CD4-positive, alpha-beta T cell treated with Interleukin-15 for 4 hours (primary cell): ENCODE data around the gene MCOLN2.

ENCODE experiments used
- DNase-seq: peaks from one replicate; pipeline ENCODE4 v3.0.0-alpha.2; 2020; ENCODE audit warnings: low spot score

Gene MCOLN2

DNA sequence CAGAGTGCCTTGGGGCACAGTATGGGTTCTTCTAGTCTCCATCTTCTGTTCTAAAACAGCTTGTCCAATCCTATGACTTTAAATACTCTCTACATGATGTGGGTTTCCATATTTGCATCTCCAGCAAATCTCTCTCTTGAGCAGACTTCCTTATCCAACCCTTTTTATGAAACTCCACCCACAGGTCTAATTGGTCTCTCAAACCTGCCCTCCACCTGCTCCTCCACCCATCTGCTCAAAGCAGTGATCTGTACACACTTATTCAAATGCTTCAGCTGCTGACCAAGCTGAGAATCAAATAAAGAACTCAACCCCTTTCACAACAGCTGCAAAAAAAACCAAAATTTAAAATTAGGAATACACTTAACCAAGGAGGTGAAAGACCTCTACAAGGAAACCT lies 11.5 kb downstream of the MCOLN2 start:
- no peak for DNase-seq

DNA sequence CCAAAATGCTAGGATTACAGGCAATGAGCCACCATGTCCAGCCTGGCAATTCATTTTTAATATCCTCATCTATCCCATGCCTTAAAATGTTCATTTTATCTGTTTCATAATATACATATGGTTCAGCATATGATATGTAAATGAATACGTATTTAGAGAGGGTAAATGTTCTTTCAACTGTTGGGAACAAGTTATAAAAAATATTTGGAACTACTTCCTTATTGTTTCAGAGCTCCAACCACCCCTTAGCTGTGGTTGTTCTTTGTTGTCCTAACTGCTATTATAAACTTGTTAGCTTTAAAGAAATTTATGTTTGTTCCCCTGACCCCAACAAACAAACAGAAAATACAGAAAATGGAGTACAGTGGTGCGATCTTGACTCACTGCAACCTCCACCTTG lies 14.5 kb downstream of the MCOLN2 start:
- no peak for DNase-seq

DNA sequence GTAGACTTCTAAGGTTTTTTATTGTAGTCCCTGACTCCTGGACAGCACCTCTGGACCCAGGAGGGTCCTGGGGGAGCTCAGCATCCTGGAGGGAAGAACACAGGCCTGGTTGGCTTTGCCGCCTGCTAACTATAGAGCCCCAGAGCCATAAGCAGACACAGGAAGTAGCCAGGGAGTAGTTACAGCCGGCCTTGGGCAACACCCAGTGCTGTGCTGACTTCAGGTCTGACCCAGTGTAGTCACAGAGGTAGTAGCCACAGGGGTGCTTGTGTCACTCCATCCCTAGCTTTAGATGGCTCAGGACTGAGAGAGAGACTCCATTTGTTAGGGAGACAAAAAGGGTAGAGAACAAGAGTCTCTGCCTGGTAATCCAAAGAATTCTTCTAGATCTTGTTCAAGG lies 21.9 kb downstream of the MCOLN2 start:
- DNase-seq, result no peak

DNA sequence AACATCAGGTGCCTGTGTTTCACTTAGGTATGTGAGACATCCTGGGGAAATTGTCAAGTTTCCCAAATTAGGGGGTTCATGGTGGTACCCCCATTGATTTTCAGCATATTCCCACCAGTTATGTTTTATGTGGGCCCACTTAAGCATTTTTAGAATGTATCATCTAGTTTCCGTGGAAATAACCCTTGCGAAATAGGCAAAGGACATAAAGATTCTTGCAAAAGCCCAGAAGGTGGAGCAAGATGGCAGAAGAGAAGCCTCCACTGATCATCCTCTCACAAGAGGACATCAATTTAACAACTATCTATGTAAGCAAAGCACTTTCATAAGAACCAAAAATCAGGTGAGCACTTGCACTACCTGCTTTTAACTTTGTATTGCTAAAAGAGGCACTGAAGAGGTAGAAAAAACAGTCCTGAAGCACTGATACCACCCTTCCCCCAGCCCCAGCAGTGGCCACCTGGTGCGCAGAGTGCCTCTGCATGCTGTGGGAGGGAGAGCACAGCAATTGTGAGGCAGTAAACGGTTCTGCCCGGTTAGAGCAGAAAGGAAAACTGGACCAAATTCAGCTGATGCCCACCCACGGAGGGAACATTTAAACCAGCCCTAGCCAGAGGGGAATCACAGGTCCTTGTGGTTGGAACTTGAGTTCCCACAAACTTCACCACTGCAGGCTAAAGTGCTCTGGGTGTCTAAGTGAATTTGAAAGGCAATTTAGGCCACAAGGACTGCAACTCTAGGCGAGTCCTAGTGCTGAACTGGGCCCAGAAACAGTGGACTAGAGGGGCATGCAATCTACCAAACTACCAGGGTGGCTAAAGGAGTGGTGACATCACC lies 23.2 kb downstream of the MCOLN2 start:
- DNase-seq, result no peak

DNA sequence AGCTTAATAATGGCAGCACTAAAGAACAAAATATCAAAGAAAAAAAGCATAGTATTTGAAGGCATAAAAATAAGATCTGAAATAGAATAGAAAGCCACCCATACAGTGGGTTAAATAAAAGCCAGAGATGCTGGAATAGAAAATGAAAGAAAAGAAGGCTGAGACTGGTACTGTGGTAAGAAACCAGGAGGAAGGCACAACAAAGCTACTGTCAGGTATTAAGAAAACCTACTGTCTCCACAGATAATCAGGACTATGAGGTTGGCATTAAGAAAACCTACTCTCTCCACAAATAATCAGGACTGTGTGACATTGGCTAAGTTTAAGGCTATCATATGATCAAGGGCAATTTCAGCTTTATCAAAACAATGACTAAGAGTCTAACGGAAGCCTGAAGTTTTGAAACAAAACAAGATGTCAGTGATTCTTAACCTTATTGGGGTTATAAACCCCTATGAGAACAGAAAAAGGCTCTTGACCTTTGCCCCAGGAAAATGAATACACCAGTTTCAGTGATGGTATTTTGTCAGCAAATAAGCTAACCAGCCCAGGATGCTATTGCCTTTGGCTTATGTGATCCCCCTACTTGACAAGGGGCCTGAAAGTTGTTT lies 24.4 kb downstream of the MCOLN2 start:
- no peak for DNase-seq

DNA sequence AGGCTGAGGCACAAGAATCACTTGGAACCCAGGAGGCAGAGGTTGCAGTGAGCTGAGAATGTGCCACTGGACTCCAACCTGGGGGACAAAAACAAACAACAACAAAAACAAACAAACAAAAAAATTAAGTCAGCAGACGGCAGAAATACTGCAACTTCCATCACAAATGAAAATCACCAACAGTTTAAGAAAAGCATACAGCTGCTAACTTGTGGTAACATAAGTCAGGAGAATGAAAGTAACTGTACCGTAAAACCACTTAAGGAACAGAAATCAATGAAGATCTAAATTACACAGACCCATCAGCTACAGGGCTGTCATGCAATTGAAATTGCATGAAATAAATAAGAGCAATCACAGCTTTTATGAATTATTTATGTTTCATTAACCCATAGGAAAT lies 25.0 kb downstream of the MCOLN2 start:
- no peak for DNase-seq

DNA sequence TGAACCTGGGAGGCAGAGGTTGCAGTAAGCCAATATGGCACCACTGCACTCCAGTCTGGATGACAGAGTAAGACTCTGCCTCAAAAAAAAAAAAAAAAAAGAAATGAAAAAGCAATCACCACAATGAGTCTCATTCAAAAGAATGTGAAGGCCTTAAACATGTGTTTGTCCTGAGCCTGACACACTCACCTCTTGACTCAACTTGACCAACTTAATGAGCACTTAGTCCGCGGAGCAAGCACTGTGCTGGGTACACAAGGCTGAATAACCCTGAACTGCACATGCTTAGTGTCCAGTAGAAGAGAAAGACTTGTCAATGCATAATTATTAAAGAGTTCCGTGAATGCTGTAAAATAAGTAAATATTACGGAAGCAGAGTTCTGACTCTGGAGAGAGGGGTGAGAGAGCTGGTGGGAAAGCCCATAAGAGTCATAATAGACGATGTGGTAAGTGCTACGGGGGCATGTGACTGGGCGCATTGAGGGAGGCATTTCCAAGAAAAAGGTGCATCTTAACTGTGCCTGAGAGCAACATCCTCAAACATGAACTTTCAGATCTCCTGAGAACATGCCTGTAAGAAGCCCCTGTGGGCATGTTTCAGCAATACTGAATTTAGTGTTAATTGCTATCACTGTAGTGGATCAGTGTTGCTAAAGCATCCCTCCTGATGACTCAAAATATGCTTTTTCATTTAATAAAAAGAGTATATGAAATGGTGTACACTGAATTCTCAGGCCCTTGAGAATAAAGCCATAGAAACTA lies 27.2 kb downstream of the MCOLN2 start:
- DNase-seq, result peak; percentile 35

DNA sequence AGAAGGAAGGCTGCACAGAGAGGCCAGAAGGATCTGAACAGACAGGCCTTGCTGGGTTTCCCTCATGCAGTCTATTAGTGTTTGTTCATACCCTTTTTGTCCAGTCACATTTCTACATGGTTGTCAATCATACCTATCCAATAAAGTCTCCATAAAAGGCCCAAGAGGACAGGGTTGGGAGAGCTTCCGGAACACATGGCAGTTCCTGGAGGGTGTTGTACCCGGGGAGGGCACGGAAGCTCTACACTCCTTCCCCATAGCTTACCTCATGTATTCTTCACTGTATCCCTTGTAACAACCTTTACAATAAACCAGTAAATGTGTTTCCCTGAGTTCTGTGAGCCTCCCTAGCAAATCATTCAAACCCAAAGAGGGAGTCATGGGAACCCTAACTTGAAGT lies 28.0 kb downstream of the MCOLN2 start:
- no peak for DNase-seq

DNA sequence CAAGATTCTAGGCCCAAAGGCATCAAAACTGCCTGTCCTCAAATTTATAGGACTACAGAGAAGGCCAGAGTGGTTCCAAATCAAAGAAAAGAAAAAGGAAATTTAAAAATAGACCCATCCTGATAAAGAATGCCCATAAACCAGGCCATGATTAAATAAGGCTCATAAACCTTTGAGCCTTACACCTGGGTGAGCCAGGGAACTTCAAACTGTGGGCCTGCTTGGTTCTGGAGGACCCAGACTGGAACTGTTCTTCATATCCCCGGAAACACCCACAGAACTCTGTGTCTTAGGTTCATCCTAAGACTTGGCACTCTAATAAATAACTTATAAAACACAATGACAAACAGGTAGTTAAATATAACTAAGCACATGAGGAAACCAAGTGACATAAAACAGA lies 28.8 kb downstream of the MCOLN2 start:
- DNase-seq, result no peak

DNA sequence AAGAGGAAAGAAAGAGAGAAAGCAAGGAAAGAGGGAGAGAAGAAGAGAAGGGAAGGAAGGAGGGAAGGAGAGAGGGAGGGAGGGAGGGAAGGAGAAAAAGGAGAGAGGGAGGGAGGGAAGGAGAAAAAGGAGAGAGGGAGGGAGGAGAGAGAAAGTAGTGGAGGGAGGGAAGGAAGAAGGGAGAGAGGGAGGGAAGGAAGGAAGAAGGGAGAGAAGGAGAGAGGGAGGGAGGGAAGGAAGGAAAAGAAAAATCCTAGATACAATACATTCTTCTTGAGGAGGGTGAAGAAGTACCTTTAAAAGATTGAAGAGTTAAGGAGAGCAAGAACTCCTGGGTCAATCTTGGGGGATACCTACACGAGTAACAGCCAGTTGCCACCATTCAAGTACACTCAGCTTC lies 29.2 kb downstream of the MCOLN2 start:
- DNase-seq, result no peak

DNA sequence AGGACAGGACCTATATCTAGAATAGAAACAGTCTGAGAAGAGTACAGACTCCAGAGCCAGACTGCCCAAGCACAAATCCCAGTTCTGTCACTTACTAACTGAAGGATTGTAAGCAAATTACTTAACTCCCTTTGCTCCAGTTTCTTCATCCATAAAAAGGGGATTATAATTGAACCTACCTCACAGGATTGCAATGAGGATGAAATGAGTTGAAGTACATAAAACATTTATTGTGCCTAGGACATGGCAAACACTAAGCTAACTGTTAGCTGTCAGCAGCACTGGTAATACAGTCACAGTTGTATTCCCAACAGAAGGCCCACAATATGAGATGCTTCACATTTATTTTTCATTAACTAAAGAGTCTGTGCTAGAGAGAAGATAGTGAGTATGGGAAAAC lies 33.9 kb downstream of the MCOLN2 start:
- no peak for DNase-seq

DNA sequence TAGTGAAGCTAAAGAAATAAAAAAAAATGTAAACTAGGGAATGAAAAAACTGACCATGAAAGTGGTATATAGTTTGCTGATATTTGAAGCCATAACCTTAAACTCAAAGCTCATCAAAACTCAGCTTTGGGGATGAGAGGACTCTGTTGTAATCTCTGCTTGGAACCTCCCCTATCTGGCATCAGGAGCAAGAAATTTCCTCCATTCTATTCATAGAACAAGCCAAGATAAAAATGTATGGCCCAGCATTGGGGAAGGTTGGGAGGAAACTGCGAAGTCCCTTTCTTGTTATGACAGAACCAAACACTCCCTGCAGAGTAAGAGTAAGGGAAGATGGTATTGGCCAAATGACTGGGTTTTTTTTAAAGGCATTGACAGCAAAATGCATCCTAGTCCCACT lies 35.6 kb downstream of the MCOLN2 start:
- no peak for DNase-seq

DNA sequence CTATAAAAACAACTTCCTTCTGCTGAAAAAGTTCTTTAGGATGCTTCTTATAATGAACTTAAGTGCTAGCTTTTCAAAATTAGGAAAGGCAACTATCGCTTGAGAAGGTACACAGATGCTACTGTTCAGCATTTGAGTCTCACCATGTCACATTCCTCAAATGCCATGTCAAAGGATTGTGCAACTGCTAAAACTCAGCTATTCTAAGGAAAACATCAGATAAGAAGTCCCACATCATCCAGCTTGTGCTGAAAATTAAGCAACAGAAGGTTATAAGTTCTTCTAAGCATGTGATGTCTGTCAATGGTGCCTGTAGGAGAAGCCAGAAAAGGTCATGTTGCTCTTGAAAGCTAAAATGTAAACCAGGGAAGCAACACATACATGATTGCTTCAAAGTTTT lies 36.5 kb downstream of the MCOLN2 start:
- no peak for DNase-seq

DNA sequence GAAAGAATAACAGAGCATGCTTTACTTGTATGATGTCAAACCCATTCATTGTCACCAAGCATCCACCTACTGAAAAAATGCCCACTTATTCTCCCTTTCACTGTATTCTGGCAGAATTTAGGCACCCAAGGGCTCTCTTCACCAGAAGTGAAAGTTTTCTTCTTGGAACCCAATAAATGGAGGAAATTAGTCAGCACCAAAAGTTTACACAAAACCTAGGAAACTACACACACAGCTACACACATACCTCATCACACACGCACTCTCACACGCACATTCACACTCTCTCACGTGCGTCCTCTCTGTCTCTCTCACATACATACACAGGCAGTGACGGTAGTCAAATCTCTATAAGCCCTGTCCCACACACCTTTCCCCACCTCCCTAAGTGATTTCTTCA lies 37.6 kb downstream of the MCOLN2 start:
- DNase-seq, result peak; percentile 53

DNA sequence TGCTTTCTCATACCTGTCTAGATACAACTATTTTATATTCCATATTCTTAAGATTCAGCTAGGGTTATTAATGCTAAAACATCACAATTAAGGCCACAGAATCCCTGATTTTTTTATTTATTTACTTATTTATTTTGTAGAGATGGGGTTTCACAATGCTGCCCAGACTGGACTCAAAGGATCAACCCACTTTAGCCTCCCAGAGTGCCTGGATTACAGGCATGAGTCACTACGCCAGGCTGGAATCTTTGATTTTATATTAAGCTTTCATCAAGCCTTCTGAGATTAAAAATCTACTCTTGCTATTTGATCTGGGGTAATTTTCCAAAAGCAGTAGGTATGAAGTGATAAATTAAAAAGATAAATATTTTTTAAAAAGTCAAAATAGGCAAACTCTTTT lies 38.9 kb downstream of the MCOLN2 start:
- DNase-seq, result no peak

DNA sequence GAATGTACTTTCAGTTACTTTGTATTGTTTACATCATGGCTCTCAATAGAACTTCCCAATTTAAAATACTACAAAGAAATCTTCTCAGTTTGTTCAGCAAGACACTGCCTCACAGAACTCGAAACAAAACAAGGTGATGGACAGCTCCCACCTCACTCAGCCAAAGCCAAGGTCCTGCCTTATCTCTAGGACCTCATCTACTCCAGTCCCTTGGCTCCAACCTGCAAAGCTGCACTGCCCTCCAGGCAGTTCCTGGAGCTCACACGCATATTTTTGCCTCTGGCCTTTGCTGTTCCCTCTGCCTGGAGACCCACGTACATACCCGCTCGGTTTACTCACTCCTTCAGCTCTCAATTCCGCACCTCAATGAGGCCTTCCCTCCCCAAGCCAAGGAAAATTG lies 40.3 kb downstream of the MCOLN2 start:
- no peak for DNase-seq

DNA sequence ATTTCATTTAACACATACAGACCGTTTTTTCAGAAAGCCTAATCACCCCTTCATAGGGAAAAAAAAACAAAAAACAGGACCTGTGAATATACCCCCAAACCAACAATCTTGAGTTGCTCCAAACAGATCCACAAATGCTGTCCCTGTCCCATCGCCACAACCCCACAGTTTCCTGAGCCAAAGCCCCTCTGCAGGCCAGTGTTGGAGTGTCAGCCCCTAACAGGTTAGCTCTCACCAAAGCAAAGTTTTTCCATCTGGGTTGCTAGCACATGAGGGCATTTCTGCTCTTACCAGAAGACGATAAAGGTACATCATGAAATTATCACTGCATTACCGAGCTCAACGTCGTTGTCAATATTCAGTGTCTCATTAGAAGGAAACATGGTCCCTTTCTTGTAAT lies 40.8 kb downstream of the MCOLN2 start:
- no peak for DNase-seq

DNA sequence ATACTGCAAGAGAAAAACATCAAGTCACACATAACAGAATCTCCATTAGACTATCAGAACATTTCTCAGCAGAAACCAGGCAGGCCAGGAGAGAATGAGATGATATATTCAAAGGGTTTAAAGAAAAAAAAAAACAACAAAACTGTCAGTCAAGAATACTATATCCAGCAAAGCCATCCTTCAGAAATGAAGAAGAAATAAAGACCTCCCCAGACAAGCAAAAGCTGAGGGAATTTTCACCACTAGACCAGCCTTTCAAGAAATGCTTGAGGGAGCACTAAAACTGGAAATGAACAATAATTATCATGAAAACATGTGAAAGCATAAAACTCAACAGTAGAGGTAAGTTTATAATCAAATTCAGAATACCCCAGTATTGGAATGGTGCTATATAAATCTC lies 47.2 kb downstream of the MCOLN2 start:
- DNase-seq, result no peak

DNA sequence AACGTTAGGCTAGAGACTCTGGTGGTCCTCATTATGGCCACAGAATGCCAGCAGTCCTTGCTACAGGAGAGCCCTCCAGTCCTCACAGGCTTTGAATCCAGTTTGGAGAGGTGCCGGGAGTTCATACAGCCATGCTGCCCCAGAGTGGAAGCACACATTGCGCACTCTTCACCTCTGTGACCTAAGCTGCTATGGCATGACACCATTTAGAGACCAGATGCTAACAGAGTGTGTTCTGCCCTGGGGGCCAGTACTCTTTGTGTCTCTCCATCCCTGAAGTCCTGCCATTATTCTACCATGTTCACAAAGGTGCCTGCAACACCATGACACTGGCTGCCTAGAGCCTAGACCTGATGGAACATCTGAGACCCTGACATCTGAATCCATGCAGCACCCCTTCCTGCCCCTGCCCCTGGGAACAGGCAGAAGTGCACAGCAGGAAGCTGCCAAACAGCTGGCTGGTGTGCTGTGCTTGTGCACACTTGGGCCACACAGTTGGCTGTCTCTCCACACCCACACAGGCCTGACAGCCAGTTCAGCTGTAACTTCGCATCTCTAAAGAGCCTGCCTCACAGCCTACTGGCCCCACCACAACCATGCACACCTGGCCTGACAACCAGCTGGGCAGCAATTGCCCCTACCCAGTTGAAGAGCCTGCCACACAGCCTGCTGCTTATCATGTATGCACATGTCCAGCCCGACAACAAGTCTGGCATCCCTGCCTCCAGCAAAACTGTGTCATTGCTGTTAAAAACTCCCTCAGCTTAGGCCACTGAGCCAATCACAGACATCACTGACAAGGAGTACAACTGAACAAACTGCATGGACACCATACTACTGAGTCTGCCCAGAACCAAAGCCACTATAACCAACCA lies 49.1 kb downstream of the MCOLN2 start:
- no peak for DNase-seq

DNA sequence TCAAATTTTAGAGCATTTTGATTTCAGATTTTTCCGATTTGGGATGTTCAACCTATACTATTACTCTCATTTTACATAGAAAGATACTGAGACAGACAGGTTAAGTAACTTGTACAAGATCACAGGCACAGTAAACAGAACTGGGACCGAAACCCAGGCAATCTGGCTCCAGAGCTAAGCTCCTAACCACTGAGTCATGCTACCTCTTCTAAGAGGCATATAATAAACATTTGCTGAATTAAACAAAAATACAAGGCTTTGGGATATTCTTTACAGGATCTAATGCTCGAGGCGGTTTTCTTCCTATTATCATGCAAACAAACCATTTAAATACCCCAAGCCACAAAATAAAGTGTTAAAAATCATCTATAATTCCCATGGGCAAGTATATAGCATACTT lies 50.3 kb downstream of the MCOLN2 start:
- DNase-seq, result no peak

DNA sequence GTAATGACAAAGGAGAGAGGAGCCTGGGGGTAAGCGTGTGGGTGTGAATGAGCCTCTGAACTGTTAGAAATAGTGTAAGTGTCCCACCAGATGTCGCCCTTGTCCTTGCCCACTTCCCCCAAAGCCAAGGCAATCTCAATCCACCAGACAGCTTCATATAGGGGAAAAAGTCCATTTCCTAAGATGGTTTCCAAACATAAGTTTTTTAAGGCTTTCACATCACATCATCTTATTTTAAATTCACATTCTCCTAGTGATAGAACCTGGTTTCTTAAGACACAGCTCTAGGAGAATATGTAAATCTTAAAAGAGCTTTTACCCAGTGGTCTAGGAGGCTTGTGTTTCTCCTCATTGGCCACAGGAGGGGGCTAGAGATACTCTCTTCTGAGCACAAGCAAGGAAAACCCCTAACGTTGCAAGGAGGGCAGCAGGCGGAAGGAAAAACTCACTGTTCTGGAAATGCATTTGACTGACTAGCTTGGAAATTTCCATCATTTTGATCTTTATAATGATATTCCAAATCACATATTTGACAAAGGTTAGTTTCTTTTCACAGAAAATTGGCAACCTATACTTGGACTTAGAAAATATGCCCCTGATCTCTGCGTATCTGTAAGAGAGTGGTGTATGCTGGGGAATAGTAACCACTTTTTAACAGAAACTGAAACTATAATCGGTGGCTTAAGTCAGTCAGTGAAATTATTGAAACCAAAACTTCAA lies 52.0 kb downstream of the MCOLN2 start:
- peak; percentile 90 for DNase-seq

DNA sequence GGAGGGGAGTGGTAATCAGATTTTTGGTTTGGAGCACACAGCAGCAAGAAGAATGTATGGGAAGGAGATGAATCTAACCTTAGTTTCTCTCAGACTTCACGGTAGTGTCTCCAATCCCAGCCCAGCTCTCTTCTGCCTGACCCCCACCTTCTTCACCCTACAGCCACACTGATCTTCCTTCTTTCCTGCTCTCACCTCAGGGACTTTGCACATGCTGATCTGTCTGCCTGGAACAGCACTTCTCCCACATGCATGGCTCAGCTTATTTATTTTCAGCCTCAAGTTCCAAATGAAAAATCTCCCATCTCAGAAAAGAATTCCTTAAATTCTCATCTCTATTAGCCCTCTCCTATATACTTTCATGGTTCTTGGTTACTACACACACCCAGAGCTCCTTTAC lies 55.1 kb downstream of the MCOLN2 start:
- DNase-seq, result no peak
